Lower leg skin (tissue), 4 donors: Measurements from ENCODE around the gene TRPC5OS. TPM values are rescaled to one million over a fixed set of nuclear protein-coding genes. Genes with fewer than 3 reads are reported as not detected.

Source experiments
- DNase-seq, 2 donors: peaks; one replicate each; pipeline ENCODE4 v3.0.0-alpha.2; 2019; ENCODE audit warnings: low spot score in 2 of 2
- H3K4me3 ChIP-seq: fragments of 200-600 bp; sonication (generic); 2 replicates; pipeline ENCODE4 v1.5.1; 2017; ENCODE audit warnings: mild to moderate bottlenecking, low read depth; ENCODE audit not compliant: poor library complexity, severe bottlenecking
- CTCF ChIP-seq, 3 donors: fragments of 450-650 bp; IDR thresholded peaks; one replicate each; pipeline ENCODE4 v1.5.1; 2016; ENCODE audit warnings: antibody characterized with exemption in 3 of 3, mild to moderate bottlenecking in 3 of 3, moderate library complexity in 2 of 3
- POLR2A ChIP-seq, 2 donors: fragments of 450-650 bp; IDR thresholded peaks; one replicate each; pipeline ENCODE4 v1.6.1; 2016 to 2017; ENCODE audit warnings: antibody characterized with exemption in 2 of 2, mild to moderate bottlenecking in 1 of 2, moderate library complexity in 1 of 2
- WGBS, 2 donors: methylation state at CpG; one replicate each; pipeline ENCODE4 v1.1.5; 2018; 5-methylcytosine and 5-hydroxymethylcytosine counted together
- intact Hi-C: fragments of 100-400 bp; cut with DNase I; formaldehyde crosslinking; loops from one replicate; pipeline ENCODE4 v1.15.0; 2023; ENCODE audit warnings: low total_unique reads
- total RNA-seq, 4 donors: library from RNA; depleted of rRNA; stranded (reverse); fragments of >200 nt; gene quantifications; one replicate each; pipeline ENCODE4 v1.1.0, GENCODE V29; 2016

Gene TRPC5OS
- total RNA-seq, 4 donors from 2014 or later: not detected

GRCh38 chrX:111848541-111848940, 27.4 kb upstream of the TRPC5OS start:
- DNase-seq: no peak
- intact Hi-C loops: no loop called here
- 72 to 87% methylated on average over 5 of the region's 5 CpGs for WGBS, 2 donors
- no peak for TF ChIP-seq POLR2A (IDR thresholded peaks at IDR 0.05)
- TF ChIP-seq CTCF (IDR thresholded peaks at IDR 0.05): no peak
- H3K4me3 ChIP-seq: no peak overlapping the region

- intact Hi-C loops: no loop called here
- TF ChIP-seq CTCF (IDR thresholded peaks at IDR 0.05) (no peak), POLR2A (IDR thresholded peaks at IDR 0.05) (no peak)
- DNase-seq: no peak
- H3K4me3 ChIP-seq: no peak overlapping the region
These were observed 25.0 kb upstream of the TRPC5OS start for GRCh38 chrX:111850975-111851374.

- no peak overlapping the region for H3K4me3 ChIP-seq
- 54 to 67% methylated on average over 4 of the region's 4 CpGs for WGBS, 2 donors
- DNase-seq: no peak
- no peak for TF ChIP-seq POLR2A (IDR thresholded peaks at IDR 0.05)
- intact Hi-C loops: no loop called here
These were observed 21.2 kb upstream of the TRPC5OS start for GRCh38 chrX:111854556-111855490.

- no peak overlapping the region for H3K4me3 ChIP-seq
- no peak for TF ChIP-seq CTCF (IDR thresholded peaks at IDR 0.05)
- no peak for TF ChIP-seq POLR2A (IDR thresholded peaks at IDR 0.05)
- WGBS, 2 donors: 50 to 77% methylated on average over 1 of the region's 1 CpG
- intact Hi-C loops: no loop called here
- DNase-seq: no peak
These were observed 18.4 kb upstream of the TRPC5OS start for GRCh38 chrX:111857534-111858060.

GRCh38 chrX:111861605-111862004, 14.4 kb upstream of the TRPC5OS start:
- WGBS, 2 donors: 88% methylated on average over 5 of the region's 5 CpGs

More at GRCh38 chrX:111861605-111862004, 14.4 kb upstream of the TRPC5OS start:
- no peak overlapping the region for H3K4me3 ChIP-seq
- no peak for TF ChIP-seq POLR2A (IDR thresholded peaks at IDR 0.05)
- no peak for TF ChIP-seq CTCF (IDR thresholded peaks at IDR 0.05)
- DNase-seq: no peak
- intact Hi-C loops: no loop called here
